ENCODE results near the gene HIVEP1.

DNA sequence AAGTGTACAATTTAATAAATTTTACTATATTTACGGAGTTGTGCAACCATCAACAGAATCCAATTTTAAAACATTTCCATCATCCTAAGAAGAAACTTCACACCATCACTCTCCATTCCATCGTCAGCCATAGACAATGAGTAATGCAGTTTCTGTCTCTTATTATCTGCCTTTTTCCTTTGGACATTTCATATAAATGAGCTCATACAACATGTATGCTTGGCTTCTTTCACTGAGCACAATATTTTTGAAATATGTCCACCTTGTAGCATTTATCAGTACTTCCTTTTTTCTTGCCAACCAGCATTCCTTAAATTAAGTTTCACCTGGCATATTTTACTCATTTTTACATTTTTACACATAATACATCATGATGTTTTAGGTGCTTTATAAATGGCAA is 22.7 kb upstream of the HIVEP1 start:
- TF ChIP-seq POLR2AphosphoS5 (IDR thresholded peaks at IDR 0.05) (no peak), POLR2A (IDR thresholded peaks at IDR 0.05) (no peak)
- TF ChIP-seq, protein P1, sequence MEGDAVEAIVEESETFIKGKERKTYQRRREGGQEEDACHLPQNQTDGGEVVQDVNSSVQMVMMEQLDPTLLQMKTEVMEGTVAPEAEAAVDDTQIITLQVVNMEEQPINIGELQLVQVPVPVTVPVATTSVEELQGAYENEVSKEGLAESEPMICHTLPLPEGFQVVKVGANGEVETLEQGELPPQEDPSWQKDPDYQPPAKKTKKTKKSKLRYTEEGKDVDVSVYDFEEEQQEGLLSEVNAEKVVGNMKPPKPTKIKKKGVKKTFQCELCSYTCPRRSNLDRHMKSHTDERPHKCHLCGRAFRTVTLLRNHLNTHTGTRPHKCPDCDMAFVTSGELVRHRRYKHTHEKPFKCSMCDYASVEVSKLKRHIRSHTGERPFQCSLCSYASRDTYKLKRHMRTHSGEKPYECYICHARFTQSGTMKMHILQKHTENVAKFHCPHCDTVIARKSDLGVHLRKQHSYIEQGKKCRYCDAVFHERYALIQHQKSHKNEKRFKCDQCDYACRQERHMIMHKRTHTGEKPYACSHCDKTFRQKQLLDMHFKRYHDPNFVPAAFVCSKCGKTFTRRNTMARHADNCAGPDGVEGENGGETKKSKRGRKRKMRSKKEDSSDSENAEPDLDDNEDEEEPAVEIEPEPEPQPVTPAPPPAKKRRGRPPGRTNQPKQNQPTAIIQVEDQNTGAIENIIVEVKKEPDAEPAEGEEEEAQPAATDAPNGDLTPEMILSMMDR (IDR thresholded peaks at IDR 0.05): no peak
